Liver (tissue), 9 donors: ENCODE results near the gene ERC2. TPM values are rescaled to one million over a fixed set of nuclear protein-coding genes. Genes with fewer than 3 reads are reported as not detected.

Source experiments
- DNase-seq: peaks from one replicate; pipeline ENCODE4 v3.0.0-alpha.2; 2017; ENCODE audit warnings: low spot score
- H3K27ac ChIP-seq, 2 donors: one replicate each; pipeline ENCODE4 v1.7.0; 2013; ENCODE audit warnings: inconsistent platforms in 2 of 2, low read length in 2 of 2, control low read depth in 1 of 2, low read depth in 1 of 2, mild to moderate bottlenecking in 1 of 2
- H3K27me3 ChIP-seq, 4 donors: one replicate each; pipeline versions ENCODE4 v1.6.1 to v1.7.0; 2013; ENCODE audit warnings: low read length in 3 of 4, inconsistent platforms in 1 of 4, mild to moderate bottlenecking in 1 of 4, moderate library complexity in 1 of 4; ENCODE audit not compliant: control insufficient read depth in 4 of 4, insufficient read depth in 4 of 4
- H3K36me3 ChIP-seq, 4 donors: one replicate each; pipeline versions ENCODE4 v1.6.1 to v1.7.0; 2013; ENCODE audit warnings: low read length in 3 of 4, mild to moderate bottlenecking in 3 of 4, low read depth in 1 of 4, moderate library complexity in 1 of 4; ENCODE audit not compliant: control insufficient read depth in 4 of 4, insufficient read depth in 3 of 4
- H3K4me1 ChIP-seq, 4 donors: one replicate each; pipeline versions ENCODE4 v1.6.1 to v1.7.0; 2013; ENCODE audit warnings: low read length in 3 of 4, mild to moderate bottlenecking in 3 of 4, moderate library complexity in 1 of 4; ENCODE audit not compliant: control insufficient read depth in 4 of 4, insufficient read depth in 4 of 4
- H3K4me3 ChIP-seq, 3 donors: one replicate each; pipeline versions ENCODE4 v1.6.1 to v1.7.0; 2013; ENCODE audit warnings: low read length in 3 of 3, control low read depth in 1 of 3, low read depth in 1 of 3, mild to moderate bottlenecking in 1 of 3
- H3K9ac ChIP-seq, 2 donors: one replicate each; pipeline ENCODE4 v1.7.0; 2013; ENCODE audit warnings: low read length in 2 of 2, mild to moderate bottlenecking in 2 of 2, moderate library complexity in 2 of 2, control low read depth in 1 of 2, low read depth in 1 of 2
- H3K9me3 ChIP-seq, 4 donors: one replicate each; pipeline versions ENCODE4 v1.6.1 to v1.7.0; 2013; ENCODE audit warnings: low read length in 3 of 4; ENCODE audit not compliant: control insufficient read depth in 4 of 4
- CTCF ChIP-seq: fragments of 150-350 bp; IDR thresholded peaks from 2 replicates; pipeline ENCODE4 v1.5.1; 2017; ENCODE audit warnings: improper control_type of control experiment, low read depth, low read length; ENCODE audit not compliant: missing input control
- FOXA1 ChIP-seq: IDR thresholded peaks from 2 replicates; pipeline ENCODE4 v1.6.1; 2016; ENCODE audit warnings: antibody characterized with exemption
- FOXA2 ChIP-seq: IDR thresholded peaks from 2 replicates; pipeline ENCODE4 v1.6.1; 2016; ENCODE audit warnings: antibody characterized with exemption
- GABPA ChIP-seq, 2 donors: IDR thresholded peaks in 1 of 2; conservative IDR thresholded peaks in 1 of 2; 2 replicates each; pipeline ENCODE4 v1.6.1; 2016; ENCODE audit warnings: antibody characterized with exemption in 2 of 2, mild to moderate bottlenecking in 1 of 2, moderate library complexity in 1 of 2
- HNF4G ChIP-seq: IDR thresholded peaks from 2 replicates; pipeline ENCODE4 v1.6.1; 2016; ENCODE audit warnings: antibody characterized with exemption
- JUND ChIP-seq, 2 donors: IDR thresholded peaks; 2 replicates each; pipeline ENCODE4 v1.6.1; 2016; ENCODE audit warnings: antibody characterized with exemption in 2 of 2
- NR2F2 ChIP-seq: IDR thresholded peaks from 2 replicates; pipeline ENCODE4 v1.6.1; 2016; ENCODE audit warnings: antibody characterized with exemption
- RAD21 ChIP-seq, 2 donors: IDR thresholded peaks; 2 replicates each; pipeline ENCODE4 v1.6.1; 2016; ENCODE audit warnings: antibody characterized with exemption in 2 of 2, mild to moderate bottlenecking in 2 of 2
- REST ChIP-seq: IDR thresholded peaks from 2 replicates; pipeline ENCODE4 v1.6.1; 2016; ENCODE audit warnings: antibody characterized with exemption, mild to moderate bottlenecking
- SP1 ChIP-seq: IDR thresholded peaks from 2 replicates; pipeline ENCODE4 v1.6.1; 2018; ENCODE audit warnings: antibody characterized with exemption, mild to moderate bottlenecking
- YY1 ChIP-seq: IDR thresholded peaks from 2 replicates; pipeline ENCODE4 v1.6.1; 2016; ENCODE audit warnings: antibody characterized with exemption, mild to moderate bottlenecking
- ZBTB33 ChIP-seq: IDR thresholded peaks from 2 replicates; pipeline ENCODE4 v1.6.1; 2016; ENCODE audit warnings: antibody characterized with exemption
- WGBS: extraction: QIAGEN DNeasy Blood & Tissue Kit; methylation state at CpG from one replicate; pipeline ENCODE4 v1.1.7; 2013; 5-methylcytosine and 5-hydroxymethylcytosine counted together
- polyA plus RNA-seq, 2 donors: library from polyadenylated mRNA; stranded (reverse) in 1 of 2; unstranded in 1 of 2; fragments of 200-250 nt in 1 of 2; fragments of >200 nt in 1 of 2; fragmentation: Nextera tagmentation in 1 of 2; extraction: Ambion mirVana in 1 of 2; gene quantifications; one replicate each; pipeline versions ENCODE4 v1.2.1 to v1.2.3, GENCODE V29; 2013 to 2015
- total RNA-seq, 2 donors: library from RNA; depleted of rRNA; stranded (reverse); fragments of >200 nt; gene quantifications; one replicate each; pipeline ENCODE4 v1.2.3, GENCODE V29; 2014
- donor health status: healthy.
- donor health status: healthy.
- donor health status: healthy.
- donor health status: healthy.
- donor health status: healthy.

ERC2 gene
- total and polyA plus RNA-seq, 4 donors = 0.14 to 0.25 TPM; not detected in 2

GRCh38 chr3:55607844-55608243 is 860.4 kb downstream of the ERC2 start:
- Histone ChIP-seq H3K4me1 (peaks cover 0 to 10% (median 8%) of the 10 kb centered on the region in 4 donors), H3K36me3 (no peaks in the 10 kb centered on the region), H3K9ac (no peak overlapping the region), H3K27ac (no peak overlapping the region), H3K27me3 (no peaks in the 10 kb centered on the region), H3K4me3 (no peak overlapping the region), H3K9me3 (no peaks in the 10 kb centered on the region)
- no peak for DNase-seq
- WGBS = 89% methylated on average over 6 of the region's 6 CpGs
- TF ChIP-seq YY1 (no peak), FOXA2 (no peak), ZBTB33 (no peak), SP1 (no peak), CTCF (no peak), FOXA1 (no peak)

GRCh38 chr3:55607175-55607574 is 861.1 kb downstream of the ERC2 start:
- TF ChIP-seq ZBTB33 (no peak), GABPA (IDR thresholded peaks at IDR 0.05 in 1 of 2, conservative IDR thresholded peaks at IDR 0.05 in 1 of 2) (no peak), RAD21 (IDR thresholded peaks at IDR 0.05) (no peak), NR2F2 (no peak), FOXA1 (no peak), JUND (IDR thresholded peaks at IDR 0.05) (no peak), FOXA2 (no peak), SP1 (no peak), HNF4G (no peak), REST (no peak)
- peaks cover 0 to 10% (median 8%) of the 10 kb centered on the region in 4 donors for H3K4me1 ChIP-seq
- no peak overlapping the region for H3K9ac ChIP-seq
- no peaks in the 10 kb centered on the region for H3K27me3 ChIP-seq
- WGBS = 93% methylated on average over 5 of the region's 5 CpGs
- no peak overlapping the region for H3K27ac ChIP-seq
- H3K9me3 ChIP-seq = no peaks in the 10 kb centered on the region
- H3K4me3 ChIP-seq = no peak overlapping the region
- no peak for DNase-seq
- H3K36me3 ChIP-seq = no peaks in the 10 kb centered on the region
